Measurements from ENCODE around the gene NDFIP1. TPM values are rescaled to one million over a fixed set of nuclear protein-coding genes. Genes with fewer than 3 reads are reported as not detected.
"Not testable (repeated sequence)": the region's sequence is repeated elsewhere in the genome, so short reads cannot be mapped to it uniquely, and the experiment has no call there.

NDFIP1 gene
- total RNA-seq, 1 donor from 2014 or later, result 70.5 TPM

DNA sequence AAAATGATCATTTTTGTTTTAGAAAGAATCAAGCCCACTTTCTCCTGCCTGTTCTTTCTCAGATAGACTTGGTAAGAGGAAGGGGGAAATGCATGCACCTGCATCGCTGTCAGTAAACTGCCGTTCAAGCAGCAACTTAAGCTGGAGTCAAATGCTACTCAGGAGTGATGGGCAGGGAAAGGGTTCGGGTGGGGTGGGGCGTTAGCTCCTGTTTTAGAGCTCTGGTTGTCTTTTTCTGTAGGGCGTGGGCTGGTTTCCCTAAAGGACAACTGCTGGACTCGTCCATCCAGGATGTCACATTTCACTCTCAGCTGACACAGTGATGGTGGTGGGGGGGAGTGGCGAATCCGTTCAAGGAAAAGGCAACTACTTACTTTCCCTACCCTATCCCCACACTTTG is 75.0 kb downstream of the NDFIP1 start:
- Histone ChIP-seq H3K27me3 (ENCODE audit: low read depth) (no peaks in the 10 kb centered on the region), H3K4me1 (peaks cover 10% of the 10 kb centered on the region), H3K27ac (no peak overlapping the region), H3K9me3 (no peaks in the 10 kb centered on the region), H3K4me3 (no peak overlapping the region), H3K36me3 (no peaks in the 10 kb centered on the region)
- intact Hi-C loops (cut with DNase I), result no loop called here
- ATAC-seq, result no peak
- no peak for DNase-seq
- TF ChIP-seq, protein P1, sequence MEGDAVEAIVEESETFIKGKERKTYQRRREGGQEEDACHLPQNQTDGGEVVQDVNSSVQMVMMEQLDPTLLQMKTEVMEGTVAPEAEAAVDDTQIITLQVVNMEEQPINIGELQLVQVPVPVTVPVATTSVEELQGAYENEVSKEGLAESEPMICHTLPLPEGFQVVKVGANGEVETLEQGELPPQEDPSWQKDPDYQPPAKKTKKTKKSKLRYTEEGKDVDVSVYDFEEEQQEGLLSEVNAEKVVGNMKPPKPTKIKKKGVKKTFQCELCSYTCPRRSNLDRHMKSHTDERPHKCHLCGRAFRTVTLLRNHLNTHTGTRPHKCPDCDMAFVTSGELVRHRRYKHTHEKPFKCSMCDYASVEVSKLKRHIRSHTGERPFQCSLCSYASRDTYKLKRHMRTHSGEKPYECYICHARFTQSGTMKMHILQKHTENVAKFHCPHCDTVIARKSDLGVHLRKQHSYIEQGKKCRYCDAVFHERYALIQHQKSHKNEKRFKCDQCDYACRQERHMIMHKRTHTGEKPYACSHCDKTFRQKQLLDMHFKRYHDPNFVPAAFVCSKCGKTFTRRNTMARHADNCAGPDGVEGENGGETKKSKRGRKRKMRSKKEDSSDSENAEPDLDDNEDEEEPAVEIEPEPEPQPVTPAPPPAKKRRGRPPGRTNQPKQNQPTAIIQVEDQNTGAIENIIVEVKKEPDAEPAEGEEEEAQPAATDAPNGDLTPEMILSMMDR (IDR thresholded peaks at IDR 0.05), result no peak

DNA sequence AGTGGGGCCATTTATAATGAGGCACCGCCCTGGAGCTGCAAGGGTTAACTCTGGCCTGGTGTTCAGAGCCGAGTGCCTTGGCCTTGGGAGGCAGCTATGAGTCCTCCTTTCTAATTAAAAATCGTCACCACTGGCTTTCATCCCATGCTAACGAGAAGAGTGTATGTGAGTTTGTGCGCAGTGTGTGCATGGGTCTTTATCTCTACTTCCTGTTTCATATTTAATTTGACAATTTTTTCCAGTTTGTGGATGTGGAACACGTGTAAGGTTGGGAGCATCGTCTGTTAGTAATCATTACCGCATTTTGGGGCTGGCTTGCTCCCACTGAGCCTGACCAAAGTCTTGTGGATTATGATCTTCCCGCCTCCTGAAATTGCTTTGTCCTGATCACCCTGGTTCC is 76.4 kb downstream of the NDFIP1 start:
- H3K36me3 ChIP-seq, result no peaks in the 10 kb centered on the region
- no peak overlapping the region for H3K27ac ChIP-seq
- H3K9me3 ChIP-seq, result no peaks in the 10 kb centered on the region
- no peak overlapping the region for H3K4me3 ChIP-seq
- H3K4me1 ChIP-seq, result peaks cover 10% of the 10 kb centered on the region
- TF ChIP-seq, protein P1 (IDR thresholded peaks at IDR 0.05), result no peak
- H3K27me3 ChIP-seq (ENCODE audit: low read depth), result no peaks in the 10 kb centered on the region
- DNase-seq (no peak), ATAC-seq (no peak)
- intact Hi-C loops (cut with DNase I), result no loop called here

DNA sequence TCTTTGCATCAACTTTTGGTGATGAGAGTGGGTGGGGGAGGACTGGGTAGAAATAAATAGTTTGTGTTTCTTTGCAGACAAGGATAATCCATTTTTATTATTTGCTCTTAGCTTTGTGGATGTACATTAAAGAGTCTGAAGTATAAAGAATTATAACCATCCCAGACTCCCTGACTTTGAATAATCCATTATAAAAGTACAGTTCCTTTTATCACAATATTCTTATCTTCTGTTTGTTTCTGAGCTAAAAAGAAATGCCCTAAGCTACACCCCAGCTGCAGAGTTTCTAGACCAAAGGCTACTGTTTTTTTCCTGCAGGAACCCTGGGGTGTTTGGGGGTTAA is 77.9 kb downstream of the NDFIP1 start:
- Histone ChIP-seq H3K27ac (no peak overlapping the region), H3K36me3 (no peaks in the 10 kb centered on the region), H3K9me3 (no peaks in the 10 kb centered on the region), H3K27me3 (ENCODE audit: low read depth) (no peaks in the 10 kb centered on the region), H3K4me3 (no peak overlapping the region), H3K4me1 (peaks cover 10% of the 10 kb centered on the region)
- DNase-seq (no peak), ATAC-seq (no peak)
- intact Hi-C loops (cut with DNase I), result no loop called here
- TF ChIP-seq, protein P1 (IDR thresholded peaks at IDR 0.05), result no peak

DNA sequence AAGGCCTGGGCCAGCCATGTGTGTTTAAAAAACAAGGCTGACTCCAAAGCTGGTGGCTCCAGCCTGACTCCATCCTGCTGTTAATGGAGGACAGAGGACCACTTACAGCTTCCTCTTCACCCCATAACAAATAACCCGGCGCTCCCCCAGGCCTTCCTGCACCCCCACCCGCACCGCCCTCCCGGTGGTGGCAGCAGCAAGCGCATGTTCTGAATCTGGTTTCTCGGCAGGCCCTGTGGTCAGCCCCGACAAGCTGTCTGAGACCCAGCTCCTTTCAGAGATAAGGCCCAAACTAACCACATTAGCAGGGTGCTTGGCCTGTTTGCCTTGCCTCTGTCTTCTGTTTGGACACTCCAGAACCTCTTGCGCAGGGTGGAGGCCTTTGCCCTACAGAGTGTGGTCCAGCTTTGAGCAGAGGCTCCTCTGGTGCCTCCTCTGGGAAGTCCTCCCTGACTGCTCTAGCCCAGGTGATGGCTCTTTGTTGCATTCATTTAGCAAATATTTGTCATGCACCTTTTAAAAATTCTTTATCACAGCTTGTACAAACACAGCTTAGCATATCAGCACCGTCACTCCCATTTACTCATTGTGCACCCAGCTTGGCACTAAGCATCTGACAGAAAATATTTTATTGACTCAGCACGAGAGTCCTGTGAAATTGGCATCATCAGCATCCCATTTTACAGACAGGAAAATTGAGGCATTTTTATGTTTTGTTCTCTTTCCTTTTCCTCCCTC is 78.4 kb downstream of the NDFIP1 start:
- H3K27ac ChIP-seq, result no peak overlapping the region
- no peaks in the 10 kb centered on the region for H3K27me3 ChIP-seq (ENCODE audit: low read depth)
- no peak overlapping the region for H3K4me3 ChIP-seq
- peaks cover 10% of the 10 kb centered on the region for H3K4me1 ChIP-seq
- DNase-seq, result no peak
- peak; percentile 24 to 33 for ATAC-seq
- TF ChIP-seq, protein P1 (IDR thresholded peaks at IDR 0.05), result no peak
- H3K9me3 ChIP-seq, result no peaks in the 10 kb centered on the region
- intact Hi-C loops (cut with DNase I), result no loop called here
- no peaks in the 10 kb centered on the region for H3K36me3 ChIP-seq

DNA sequence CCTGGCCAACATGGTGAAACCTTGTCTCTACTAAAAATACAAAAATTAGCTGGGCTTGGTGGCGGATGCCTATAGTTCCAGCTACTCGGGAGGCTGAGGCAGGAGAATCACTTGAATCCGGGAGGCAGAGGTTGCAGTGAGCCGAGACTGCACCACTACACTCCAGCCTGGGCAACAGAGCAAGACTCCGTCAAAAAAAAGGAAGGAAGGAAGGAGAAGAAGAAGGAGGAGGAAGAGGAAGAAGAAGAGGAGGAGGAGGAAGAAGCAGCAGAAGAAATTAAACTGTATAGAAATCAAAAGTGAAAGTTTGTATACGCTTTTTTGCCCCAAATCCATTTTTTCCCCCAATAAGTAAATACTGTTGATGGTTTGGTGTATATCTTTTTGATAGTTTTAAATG is 80.1 kb downstream of the NDFIP1 start:
- H3K9me3 ChIP-seq; H3K4me1 ChIP-seq; H3K27ac ChIP-seq; ATAC-seq; intact Hi-C loops (cut with DNase I); H3K36me3 ChIP-seq; H3K4me3 ChIP-seq; DNase-seq; H3K27me3 ChIP-seq (ENCODE audit: low read depth): not testable (repeated sequence)

DNA sequence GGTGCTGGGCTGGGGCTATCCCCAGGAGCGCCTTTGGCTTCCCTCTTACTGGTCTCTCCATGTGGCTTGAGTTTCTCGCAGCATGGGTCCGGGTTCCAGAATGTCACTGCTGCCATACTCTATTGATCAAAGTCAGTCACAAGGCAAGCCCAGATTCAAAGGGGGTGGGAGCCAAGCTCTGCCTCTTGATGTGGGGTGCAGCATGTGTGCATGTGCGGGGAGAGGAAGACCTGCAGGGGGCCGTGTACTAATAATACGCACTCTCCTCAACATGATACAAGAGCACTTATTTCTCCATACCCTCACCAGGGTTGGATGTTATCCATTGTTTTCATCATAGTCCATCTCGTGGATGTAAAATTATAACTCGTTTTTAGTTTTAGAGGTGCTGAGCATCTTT is 81.2 kb downstream of the NDFIP1 start:
- no peaks in the 10 kb centered on the region for H3K27me3 ChIP-seq (ENCODE audit: low read depth)
- no peak overlapping the region for H3K4me3 ChIP-seq
- peaks cover 10% of the 10 kb centered on the region for H3K4me1 ChIP-seq
- TF ChIP-seq, protein P1 (IDR thresholded peaks at IDR 0.05), result no peak
- no peaks in the 10 kb centered on the region for H3K9me3 ChIP-seq
- no peaks in the 10 kb centered on the region for H3K36me3 ChIP-seq
- ATAC-seq (no peak), DNase-seq (no peak)
- no peak overlapping the region for H3K27ac ChIP-seq
- intact Hi-C loops (cut with DNase I), result no loop called here
